ENCODE data around the gene AQP1. TPM values are rescaled to one million over a fixed set of nuclear protein-coding genes. Genes with fewer than 3 reads are reported as not detected.
A peak's percentile ranks its signal among the peaks of the same experiment; 100 is the strongest.

Gene AQP1
- total and polyA plus RNA-seq, 8 donors: 91.6 to 1,008 (median 183) TPM

DNA sequence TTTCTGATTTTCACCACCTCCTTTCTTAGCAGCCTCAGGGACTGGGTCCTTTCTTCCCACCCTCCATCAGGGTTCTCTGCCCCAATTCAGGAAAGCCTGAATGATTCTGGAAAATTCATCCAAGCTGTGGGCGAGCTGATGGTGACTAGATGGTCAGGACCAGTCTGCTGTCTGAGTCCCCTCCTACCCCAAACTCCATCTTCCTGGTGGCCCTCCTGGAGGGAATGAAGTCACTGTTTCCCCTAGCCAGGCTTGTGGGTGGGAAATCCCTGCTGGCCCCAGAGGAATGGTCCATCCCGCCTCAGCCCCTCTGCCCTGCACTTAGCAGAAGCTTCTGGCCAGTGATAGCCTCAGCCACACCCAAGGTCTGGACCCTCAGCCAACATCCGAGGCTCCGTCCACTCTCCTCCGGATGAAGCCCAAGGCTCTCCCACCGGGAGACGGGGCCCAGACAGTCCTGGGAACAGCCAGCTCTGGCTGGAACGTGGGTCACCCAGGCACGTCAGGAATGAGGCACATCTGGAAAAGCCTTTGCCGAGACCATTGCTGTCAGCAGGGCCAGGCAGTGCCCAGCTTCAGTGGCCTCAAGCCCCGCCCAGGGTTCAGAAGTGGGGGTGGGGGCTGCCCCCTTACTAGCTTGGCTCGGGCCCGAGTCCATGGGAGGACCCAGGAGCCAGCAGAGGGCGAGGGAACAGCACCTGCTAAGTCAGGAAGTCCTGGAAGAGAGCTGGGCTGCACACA is 4.0 kb upstream of the AQP1 start:
- DNase-seq: peak in 2 of 4 donors; percentile 59 to 75
- peak; percentile 1 for ATAC-seq
- Histone ChIP-seq H3K36me3 (no peaks in the 10 kb centered on the region), H3K4me1 (peaks cover 38 to 62% of the 10 kb centered on the region in 2 donors), H3K27me3 (no peaks in the 10 kb centered on the region), H3K4me3 (no peak overlapping the region), H3K9me3 (no peaks in the 10 kb centered on the region), H3K27ac (no peak overlapping the region)
- TF ChIP-seq, protein P1, sequence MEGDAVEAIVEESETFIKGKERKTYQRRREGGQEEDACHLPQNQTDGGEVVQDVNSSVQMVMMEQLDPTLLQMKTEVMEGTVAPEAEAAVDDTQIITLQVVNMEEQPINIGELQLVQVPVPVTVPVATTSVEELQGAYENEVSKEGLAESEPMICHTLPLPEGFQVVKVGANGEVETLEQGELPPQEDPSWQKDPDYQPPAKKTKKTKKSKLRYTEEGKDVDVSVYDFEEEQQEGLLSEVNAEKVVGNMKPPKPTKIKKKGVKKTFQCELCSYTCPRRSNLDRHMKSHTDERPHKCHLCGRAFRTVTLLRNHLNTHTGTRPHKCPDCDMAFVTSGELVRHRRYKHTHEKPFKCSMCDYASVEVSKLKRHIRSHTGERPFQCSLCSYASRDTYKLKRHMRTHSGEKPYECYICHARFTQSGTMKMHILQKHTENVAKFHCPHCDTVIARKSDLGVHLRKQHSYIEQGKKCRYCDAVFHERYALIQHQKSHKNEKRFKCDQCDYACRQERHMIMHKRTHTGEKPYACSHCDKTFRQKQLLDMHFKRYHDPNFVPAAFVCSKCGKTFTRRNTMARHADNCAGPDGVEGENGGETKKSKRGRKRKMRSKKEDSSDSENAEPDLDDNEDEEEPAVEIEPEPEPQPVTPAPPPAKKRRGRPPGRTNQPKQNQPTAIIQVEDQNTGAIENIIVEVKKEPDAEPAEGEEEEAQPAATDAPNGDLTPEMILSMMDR (IDR thresholded peaks at IDR 0.05): no peak
- intact Hi-C loops (cut with DNase I): no loop called here

DNA sequence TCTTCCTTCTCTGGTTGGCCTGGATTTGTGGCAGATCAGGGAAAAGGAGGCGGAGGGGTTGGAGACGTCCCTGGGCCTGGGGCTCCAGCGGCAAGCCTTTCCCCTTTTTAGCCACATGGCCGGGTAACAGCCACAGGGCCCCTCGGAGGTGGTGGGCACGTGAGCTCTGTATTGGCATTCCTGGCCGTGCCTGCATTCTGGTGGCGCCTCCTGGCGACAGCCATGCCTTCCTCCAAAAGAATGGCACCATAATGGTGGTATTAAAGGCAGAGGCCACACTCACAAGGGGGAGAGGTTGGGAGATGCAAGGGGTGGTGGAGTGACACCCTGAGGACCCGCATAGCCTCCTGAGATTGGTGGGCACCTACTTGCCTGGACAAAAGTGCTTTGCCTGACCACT is 3.0 kb upstream of the AQP1 start:
- H3K9me3 ChIP-seq: no peaks in the 10 kb centered on the region
- no peak for ATAC-seq
- no peaks in the 10 kb centered on the region for H3K36me3 ChIP-seq
- peaks cover 38 to 61% of the 10 kb centered on the region in 2 donors for H3K4me1 ChIP-seq
- H3K27me3 ChIP-seq: no peaks in the 10 kb centered on the region
- TF ChIP-seq, protein P1 (IDR thresholded peaks at IDR 0.05): no peak
- intact Hi-C loops (cut with DNase I): no loop called here
- peak in 1 of 4 donors; percentile 71 for DNase-seq
- H3K27ac ChIP-seq: no peak overlapping the region
- no peak overlapping the region for H3K4me3 ChIP-seq

DNA sequence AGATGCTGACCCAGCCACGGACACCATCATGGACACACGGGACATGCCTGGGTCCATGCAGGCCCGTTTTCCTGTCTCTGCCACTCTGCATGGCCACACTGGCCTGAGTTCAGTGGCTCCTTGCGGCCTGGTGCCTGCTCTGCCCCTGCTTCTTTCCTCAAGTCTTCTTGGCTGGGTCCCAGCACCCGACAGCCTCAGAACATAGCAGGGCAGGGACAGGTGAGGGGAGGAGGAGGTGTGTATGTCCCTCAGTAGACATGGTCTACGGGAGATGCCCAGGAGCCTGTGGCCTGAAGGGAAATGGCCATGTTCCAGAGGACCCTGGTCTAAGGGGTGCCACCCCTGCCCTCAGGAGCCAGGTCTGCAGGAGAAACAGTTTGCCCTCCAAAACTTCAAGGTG is 2.2 kb upstream of the AQP1 start:
- no peak overlapping the region for H3K4me3 ChIP-seq
- intact Hi-C loops (cut with DNase I): no loop called here
- H3K36me3 ChIP-seq: no peaks in the 10 kb centered on the region
- peaks cover 37 to 61% of the 10 kb centered on the region in 2 donors for H3K4me1 ChIP-seq
- H3K9me3 ChIP-seq: no peaks in the 10 kb centered on the region
- no peak for ATAC-seq
- no peak overlapping the region for H3K27ac ChIP-seq
- no peaks in the 10 kb centered on the region for H3K27me3 ChIP-seq
- peak in 1 of 4 donors; percentile 69 for DNase-seq
- TF ChIP-seq, protein P1 (IDR thresholded peaks at IDR 0.05): no peak

DNA sequence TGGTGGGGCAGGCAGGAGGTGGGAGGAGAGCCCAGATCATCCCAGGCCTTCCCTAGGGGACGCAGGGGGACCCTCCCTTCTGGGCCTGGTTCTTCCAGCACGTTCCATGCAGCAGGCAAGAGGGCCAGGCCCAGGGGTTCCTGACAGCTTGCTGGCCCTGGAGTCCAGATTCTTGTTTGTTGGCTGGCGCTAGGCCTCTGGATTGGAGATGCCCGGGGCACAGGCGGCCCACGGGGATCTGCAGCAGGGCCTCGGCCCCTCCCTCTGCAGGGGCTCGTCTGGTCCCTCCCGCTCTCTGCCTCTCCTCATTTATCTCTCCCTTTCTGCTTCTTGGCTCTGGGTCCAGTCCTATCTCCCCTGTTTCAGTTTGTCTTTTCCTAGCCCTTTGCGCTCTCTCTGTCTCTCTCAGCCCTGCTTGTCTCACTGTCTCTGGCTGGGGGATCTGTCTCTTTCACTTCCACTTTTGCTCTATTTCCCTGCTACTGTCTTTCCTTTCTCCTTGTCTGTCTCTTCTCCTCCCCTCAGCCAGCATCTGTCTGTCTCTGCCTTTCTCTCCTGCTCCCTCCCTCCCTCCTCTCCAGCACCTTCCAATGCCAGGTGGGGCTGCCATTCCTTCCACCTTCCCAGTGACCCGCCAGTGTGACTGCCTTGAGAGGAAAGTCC is 1.1 kb upstream of the AQP1 start:
- Histone ChIP-seq H3K4me1 (peaks cover 27 to 61% of the 10 kb centered on the region in 2 donors), H3K4me3 (no peak overlapping the region), H3K36me3 (no peaks in the 10 kb centered on the region), H3K27me3 (no peaks in the 10 kb centered on the region), H3K27ac (peak overlapping the region; percentile 57 to 68), H3K9me3 (no peaks in the 10 kb centered on the region)
- intact Hi-C loops (cut with DNase I): no loop called here
- TF ChIP-seq, protein P1 (IDR thresholded peaks at IDR 0.05): no peak
- peak in 1 of 4 donors; percentile 61 for DNase-seq
- no peak for ATAC-seq

DNA sequence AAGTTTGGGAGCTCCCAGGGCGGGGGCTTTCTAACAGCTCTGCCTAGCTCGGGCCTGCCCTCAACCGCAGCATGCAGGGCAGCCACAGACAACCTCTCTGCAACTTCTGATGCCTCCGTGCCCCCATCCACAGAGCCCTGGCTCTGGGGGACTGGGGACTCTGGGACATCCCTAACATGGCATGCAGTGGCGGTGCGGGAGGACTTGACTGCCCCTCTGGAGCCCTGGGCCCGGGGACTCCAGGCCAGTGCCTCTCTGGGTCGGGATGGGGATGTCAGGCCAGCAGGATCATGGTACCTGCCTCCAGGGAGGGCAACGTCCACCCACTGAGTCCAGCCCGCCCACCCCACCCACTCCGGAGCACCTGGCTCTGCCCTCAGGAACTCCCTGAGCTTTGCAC is 520 bp upstream of the AQP1 start:
- no peaks in the 10 kb centered on the region for H3K27me3 ChIP-seq
- no peaks in the 10 kb centered on the region for H3K36me3 ChIP-seq
- DNase-seq (peak in 1 of 4 donors; percentile 76), ATAC-seq (no peak)
- H3K27ac ChIP-seq: peak overlapping the region; percentile 57 to 68
- no peaks in the 10 kb centered on the region for H3K9me3 ChIP-seq
- H3K4me3 ChIP-seq: peak overlapping the region in 1 of 2 donors; percentile 53
- intact Hi-C loops (cut with DNase I): no loop called here
- TF ChIP-seq, protein P1 (IDR thresholded peaks at IDR 0.05): no peak
- H3K4me1 ChIP-seq: peaks cover 27 to 60% of the 10 kb centered on the region in 2 donors
